ENCODE measurements around the gene RABL3.
"Not testable (repeated sequence)": the region's sequence is repeated elsewhere in the genome, so short reads cannot be mapped to it uniquely, and the experiment has no call there.

Gene RABL3

GRCh38 chr3:120681506-120682038 is 60.7 kb downstream of the RABL3 start:
- DNase-seq = no peak

DNA sequence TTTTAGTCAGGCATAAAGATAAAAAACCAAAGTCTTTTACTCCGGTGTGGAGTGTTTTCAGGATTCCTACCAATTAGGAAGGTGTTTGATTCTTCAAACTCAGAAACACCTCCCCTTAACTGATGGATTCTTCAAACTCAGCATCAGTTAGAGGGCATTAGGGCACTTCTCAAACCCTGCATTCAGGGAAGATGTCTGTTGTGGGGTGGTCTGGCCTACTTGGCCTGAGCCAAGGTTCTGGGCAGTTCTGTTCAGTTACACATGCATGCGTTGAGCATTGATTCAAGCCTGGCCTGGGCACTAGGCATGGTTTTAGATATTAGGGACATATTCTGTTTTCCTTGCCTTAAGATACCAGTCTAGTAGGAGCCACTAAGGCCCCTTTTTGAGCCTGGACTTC is 61.3 kb downstream of the RABL3 start:
- no peak for DNase-seq

- no peak for DNase-seq
Observed at GRCh38 chr3:120680193-120680894, 62.0 kb downstream of the RABL3 start.

DNA sequence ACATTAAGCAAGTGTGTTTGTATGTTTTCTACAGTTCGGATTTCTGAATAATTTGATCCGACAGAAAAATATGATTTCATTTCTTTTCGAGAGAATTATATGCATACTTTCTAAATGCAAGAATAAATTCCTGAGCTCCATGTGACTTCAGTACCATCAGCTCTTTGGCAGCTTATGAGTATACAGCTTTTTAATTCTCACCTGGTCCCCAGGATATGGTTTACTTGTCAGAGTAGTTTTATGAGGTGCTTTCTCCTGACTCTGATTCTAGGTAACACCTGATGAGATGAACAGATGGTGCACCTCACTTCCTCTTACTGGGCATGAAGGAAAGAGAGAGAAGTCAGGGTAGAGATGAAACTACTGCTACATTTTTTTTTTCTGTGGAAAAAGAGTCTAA is 63.3 kb downstream of the RABL3 start:
- DNase-seq = no peak

- no peak for DNase-seq
Observed at GRCh38 chr3:120678331-120678947, 63.9 kb downstream of the RABL3 start.

DNA sequence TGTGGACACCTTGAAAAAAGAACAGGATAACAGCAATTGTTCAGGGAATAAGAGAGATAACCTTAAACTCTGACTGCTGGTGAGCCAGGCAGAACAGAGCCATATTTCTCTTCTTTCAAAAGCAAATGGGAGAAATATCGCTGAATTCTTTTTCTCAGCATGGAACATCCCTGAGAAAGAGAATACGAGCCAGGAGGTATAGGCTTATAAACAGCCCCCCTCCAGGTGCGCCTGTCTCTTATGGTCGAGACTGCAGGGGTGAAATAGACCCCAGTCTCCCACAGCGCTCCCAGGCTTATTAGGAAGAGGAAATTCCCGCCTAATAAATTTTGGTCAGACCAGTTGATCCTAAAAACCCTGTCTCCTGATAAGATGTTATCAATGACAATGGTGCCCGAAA is 65.1 kb downstream of the RABL3 start:
- not testable (repeated sequence) for DNase-seq

- DNase-seq = no peak
Observed at GRCh38 chr3:120673116-120673515, 69.2 kb downstream of the RABL3 start.

DNA sequence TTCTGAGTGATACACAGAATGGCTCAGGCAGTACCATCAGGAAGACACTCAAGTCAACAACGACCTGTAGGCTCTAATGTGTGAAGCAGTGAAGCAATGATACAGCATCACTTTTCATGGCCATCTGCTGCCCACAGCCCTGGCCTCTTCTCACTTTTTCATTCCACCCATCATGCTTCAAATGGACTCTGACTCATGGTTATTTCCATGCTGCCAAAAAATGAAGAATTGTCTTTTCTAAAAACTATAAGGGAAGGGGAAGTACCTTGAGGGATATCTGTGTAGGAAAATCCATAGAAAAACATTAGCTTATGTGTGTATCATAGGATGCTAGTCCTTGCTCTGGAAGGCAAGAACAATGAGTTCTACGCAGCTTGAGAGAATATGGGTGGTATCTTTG is 71.7 kb downstream of the RABL3 start:
- no peak for DNase-seq

DNA sequence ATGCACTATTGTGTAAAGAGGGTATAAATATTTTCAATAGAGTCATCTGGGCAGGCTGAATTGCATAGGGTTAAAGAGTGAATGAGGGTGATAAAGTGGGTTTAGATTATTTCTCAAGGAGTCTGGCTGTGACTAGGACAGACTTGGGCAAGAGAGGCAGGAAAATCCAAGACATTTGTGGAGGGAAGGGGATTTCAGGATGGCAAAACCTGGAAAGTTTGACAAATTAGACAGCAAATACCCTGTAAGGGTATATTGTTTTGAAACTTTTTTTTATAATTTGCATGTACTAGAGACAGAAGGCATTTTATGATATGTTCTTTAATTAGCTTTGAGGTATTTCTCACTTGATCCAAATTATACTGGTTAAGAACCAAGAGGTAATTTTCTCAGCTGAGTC is 77.4 kb downstream of the RABL3 start:
- no peak for DNase-seq

- DNase-seq = no peak
Observed at GRCh38 chr3:120661945-120662344, 80.4 kb downstream of the RABL3 start.

DNA sequence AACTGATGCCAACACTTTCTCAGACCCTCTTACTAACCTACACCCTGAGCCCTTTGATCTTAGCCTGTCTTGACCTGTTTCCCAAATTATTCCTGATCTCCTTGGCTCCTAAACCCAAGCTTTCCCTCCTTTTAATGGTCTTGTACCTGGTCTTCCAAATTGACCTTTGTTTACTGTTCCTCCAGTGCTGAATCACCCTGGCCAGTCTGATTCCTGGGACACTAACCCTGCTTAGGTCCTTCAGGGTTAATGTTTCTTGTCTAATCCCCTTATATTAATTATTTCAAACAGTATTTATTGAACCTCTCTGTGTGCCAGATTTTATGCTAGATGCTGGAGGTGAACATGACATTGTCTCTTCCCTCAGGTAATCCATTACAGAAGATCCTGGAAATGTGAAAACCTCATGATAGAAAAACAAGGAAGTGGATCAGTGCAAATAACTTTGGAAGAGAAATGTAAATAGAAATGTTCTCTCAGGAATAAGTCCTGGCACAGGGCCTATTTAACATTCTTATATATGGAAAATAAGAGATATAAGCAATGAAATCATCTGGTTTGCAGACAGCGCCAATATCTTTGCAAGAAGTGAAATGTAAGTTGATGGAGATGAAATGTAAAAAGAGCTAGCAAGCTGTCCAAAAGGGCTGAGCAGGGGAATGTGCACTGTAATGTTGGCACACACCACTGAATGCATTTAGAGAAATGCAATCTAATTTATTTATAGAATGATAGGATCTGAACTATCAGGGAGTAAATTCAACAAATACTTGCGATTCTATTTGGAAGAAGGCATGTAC is 81.0 kb downstream of the RABL3 start:
- DNase-seq = no peak

GRCh38 chr3:120659834-120660233 is 82.5 kb downstream of the RABL3 start:
- DNase-seq = no peak

DNA sequence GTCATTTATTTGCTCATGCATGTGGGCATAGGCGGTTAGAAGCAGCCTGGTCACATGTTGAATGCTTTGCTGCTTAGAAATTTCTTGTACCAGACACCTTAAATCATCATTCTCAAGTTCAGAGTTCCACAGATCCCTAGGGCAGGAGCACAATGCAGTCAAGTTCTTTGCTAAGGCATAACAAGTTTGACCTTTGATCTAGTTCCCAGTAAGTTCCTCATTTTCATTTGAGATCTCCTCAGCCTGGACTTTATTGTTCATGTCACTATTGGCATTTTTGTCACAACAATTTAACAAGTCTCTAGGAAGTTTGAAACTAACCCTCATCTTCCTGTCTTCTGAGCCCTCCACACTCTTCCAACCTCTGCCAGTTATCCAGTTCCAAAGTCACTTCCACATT is 83.0 kb downstream of the RABL3 start:
- no peak for DNase-seq

DNA sequence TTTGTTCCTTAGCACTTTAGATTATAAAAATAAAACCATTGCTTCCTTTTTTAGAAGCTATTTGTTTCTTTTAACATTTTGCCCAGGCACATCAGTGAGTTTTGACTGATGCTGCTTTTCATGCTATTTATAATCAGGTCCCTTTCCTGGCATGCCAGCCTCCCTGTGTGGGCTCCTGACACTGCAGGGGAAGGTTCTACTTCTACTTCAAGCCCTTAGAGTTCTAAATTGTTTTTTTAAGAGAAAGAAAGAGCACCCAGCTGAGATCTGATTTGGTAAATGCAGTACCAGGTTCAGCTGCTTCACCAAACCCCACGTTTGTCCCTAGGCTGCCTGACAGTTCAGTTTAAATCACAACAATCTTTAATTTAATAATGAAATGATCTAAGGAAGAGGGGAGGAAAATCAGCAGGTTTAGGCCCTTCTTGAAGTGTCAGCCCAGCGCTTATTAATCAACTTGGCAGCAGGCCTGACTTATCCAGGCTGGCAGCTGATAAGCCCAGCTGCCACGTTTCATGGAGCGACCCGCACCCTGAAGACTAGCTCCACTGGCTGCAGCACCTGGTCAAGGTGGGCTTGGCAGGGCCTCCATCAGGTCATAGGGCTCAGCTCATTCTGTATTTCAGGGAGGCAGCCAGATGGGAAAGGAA is 89.3 kb downstream of the RABL3 start:
- no peak for DNase-seq

DNA sequence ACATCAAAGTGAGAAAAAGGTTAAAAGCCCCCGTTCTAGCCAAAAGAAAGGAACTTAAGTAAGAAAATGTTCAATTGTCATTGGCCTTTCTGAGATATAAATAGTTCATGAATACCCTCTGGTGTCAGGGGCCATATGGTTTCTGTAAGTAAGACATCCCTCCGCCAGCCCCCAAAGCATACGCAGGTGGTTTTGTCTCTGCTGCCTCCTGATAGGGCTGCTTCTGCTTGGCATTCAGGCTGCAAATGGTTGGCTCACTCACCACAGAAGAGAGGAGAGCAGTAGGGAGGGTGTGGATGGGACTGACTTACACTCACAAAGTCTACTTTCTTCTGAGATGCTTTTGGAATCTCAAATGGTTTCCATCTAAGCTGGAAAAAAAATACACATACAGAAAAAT is 90.0 kb downstream of the RABL3 start:
- DNase-seq = no peak

DNA sequence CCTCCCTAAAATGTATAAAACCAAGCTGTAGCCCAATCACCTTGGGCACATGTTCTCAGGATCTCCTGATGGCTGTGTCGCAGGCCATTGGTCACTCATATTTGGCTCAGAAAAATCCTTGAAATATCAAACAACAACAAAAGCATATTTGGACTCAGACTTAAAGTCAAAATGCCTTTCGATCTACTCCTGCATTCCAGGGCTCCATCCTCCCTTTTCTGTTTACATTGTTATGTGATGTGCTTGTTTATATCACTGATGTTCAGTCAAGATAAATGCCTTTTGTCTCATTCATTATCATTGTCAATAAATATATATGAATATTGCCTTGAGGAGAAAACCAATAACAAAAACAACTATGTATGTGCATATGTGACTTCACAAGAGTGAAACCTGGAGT is 92.0 kb downstream of the RABL3 start:
- DNase-seq = no peak

GRCh38 chr3:120649830-120650233 is 92.5 kb downstream of the RABL3 start:
- no peak for DNase-seq

GRCh38 chr3:120648290-120648689 is 94.0 kb downstream of the RABL3 start:
- DNase-seq = no peak

- DNase-seq = no peak
Observed at GRCh38 chr3:120646771-120647432, 95.4 kb downstream of the RABL3 start.

DNA sequence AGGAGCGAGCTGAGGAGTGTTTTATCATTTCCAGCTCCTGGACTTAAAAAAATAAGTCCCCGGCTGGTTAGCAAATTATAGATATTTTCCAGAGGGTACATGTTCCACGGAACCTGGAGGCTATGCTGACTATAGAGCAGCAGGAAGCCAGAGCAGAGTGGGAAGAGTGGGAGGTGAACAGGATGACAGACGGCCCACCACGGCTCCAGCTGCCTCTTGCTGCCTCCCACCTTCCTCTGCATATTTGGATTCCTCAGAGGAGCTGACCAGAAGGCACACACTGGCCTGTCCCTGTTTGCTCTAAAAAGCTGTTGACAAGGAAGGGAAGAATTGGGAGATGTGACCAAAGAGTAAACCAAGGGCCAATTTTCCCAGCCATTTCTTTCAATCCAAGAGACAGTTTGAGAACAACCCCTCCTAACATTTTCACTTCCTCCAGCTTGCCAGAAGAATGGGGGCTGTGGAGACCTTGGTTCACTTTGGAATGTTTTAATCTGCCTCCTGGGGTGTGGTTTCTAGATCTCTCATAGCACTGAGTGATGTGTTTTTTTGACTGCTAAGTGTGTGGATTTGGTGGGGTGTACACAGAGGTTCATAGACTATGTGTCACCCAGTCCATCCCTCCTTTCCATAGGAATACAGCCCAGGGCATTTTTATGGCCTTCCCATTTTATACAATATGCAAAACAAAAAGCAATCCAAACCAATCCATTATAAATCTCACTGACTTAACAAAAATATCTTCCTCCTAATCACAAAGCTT is 97.1 kb downstream of the RABL3 start:
- no peak for DNase-seq

GRCh38 chr3:120642368-120642948 is 99.9 kb downstream of the RABL3 start:
- no peak for DNase-seq
